HG03045 (cell line): ENCODE results near the gene CDKL2.
A peak's percentile ranks its signal among the peaks of the same experiment; 100 is the strongest.
"Not testable (repeated sequence)": the region's sequence is repeated elsewhere in the genome, so short reads cannot be mapped to it uniquely, and the experiment has no call there.

Experiments
- ATAC-seq: cut with Tn5 transposase; IDR thresholded peaks from one replicate; pipeline ENCODE4 v1.9.1; 2021; ENCODE audit warnings: mild to moderate bottlenecking, moderate library complexity; ENCODE audit not compliant: unreplicated experiment

Gene CDKL2

GRCh38 chr4:75555294-75556164, 74.8 kb downstream of the CDKL2 start, which contains the start of gene ODAPH:
ODAPH (plus strand) TSS chr4:75556066; CDS start chr4:75556083, 17 bp downstream.
- ATAC-seq = peak; percentile 91

- ATAC-seq = no peak
Measured at GRCh38 chr4:75552452-75552851, 77.9 kb downstream of the CDKL2 start.

GRCh38 chr4:75549019-75549418, 81.3 kb downstream of the CDKL2 start:
- ATAC-seq = no peak

GRCh38 chr4:75547647-75548387, 82.5 kb downstream of the CDKL2 start:
- no peak for ATAC-seq

GRCh38 chr4:75545526-75545925, 84.8 kb downstream of the CDKL2 start:
- ATAC-seq = no peak

- ATAC-seq = no peak
Measured at GRCh38 chr4:75544870-75545269, 85.5 kb downstream of the CDKL2 start.

- ATAC-seq = not testable (repeated sequence)
Measured at GRCh38 chr4:75544220-75544619, 86.1 kb downstream of the CDKL2 start.

GRCh38 chr4:75542824-75543223, 87.5 kb downstream of the CDKL2 start:
- ATAC-seq = no peak

- not testable (repeated sequence) for ATAC-seq
Measured at GRCh38 chr4:75537308-75537707, 93.0 kb downstream of the CDKL2 start.

GRCh38 chr4:75533926-75534325, 96.4 kb downstream of the CDKL2 start:
- not testable (repeated sequence) for ATAC-seq

GRCh38 chr4:75533339-75533887, 96.9 kb downstream of the CDKL2 start:
- not testable (repeated sequence) for ATAC-seq

- ATAC-seq = not testable (repeated sequence)
Measured at GRCh38 chr4:75531536-75532143, 98.7 kb downstream of the CDKL2 start.

- no peak for ATAC-seq
Measured at GRCh38 chr4:75530556-75531322, 99.6 kb downstream of the CDKL2 start.
